Calu3 (cell line): ENCODE data around the gene CHRM5. TPM values are rescaled to one million over a fixed set of nuclear protein-coding genes. Genes with fewer than 3 reads are reported as not detected.

ENCODE experiments used
- BruUV-seq: library from RNA; stranded (reverse); fragments of 400-500 nt; replicated peaks from 2 replicates; lab custom pipeline; 2021; lab: Mats Ljungman, UMichigan
- CTCF ChIA-PET: fragments of 300-600 bp; sonication (Branson Sonifier 250); formaldehyde crosslinking; loops from one replicate; lab custom pipeline; 2022; ENCODE audit warnings: antibody characterized with exemption; lab: Charles Lee
- DNase-seq: peaks from one replicate; pipeline ENCODE4 v3.0.0; 2022
- H3K27ac Mint-ChIP-seq: one replicate; pipeline ENCODE4 v1.8.0; 2022; ENCODE audit warnings: mixed read lengths; ENCODE audit not compliant: unreplicated experiment
- H3K27me3 Mint-ChIP-seq: one replicate; pipeline ENCODE4 v1.8.0; 2022; ENCODE audit warnings: mixed read lengths; ENCODE audit not compliant: unreplicated experiment
- H3K36me3 Mint-ChIP-seq: one replicate; pipeline ENCODE4 v1.8.0; 2022; ENCODE audit warnings: mild to moderate bottlenecking, moderate library complexity, mixed read lengths; ENCODE audit not compliant: insufficient read depth, unreplicated experiment
- H3K4me1 Mint-ChIP-seq: one replicate; pipeline ENCODE4 v1.8.0; 2022; ENCODE audit warnings: mild to moderate bottlenecking, low read depth, mixed read lengths; ENCODE audit not compliant: unreplicated experiment
- H3K4me3 Mint-ChIP-seq: one replicate; pipeline ENCODE4 v1.8.0; 2022; ENCODE audit warnings: mild to moderate bottlenecking, low read depth, moderate library complexity, mixed read lengths; ENCODE audit not compliant: unreplicated experiment
- H3K9me3 Mint-ChIP-seq: one replicate; pipeline ENCODE4 v1.8.0; 2022; ENCODE audit warnings: low read depth, mixed read lengths; ENCODE audit not compliant: unreplicated experiment
- intact Hi-C: fragments of 100-400 bp; cut with micrococcal nuclease; formaldehyde crosslinking; loops from one replicate; pipeline ENCODE4 v1.10.0; 2022; ENCODE audit not compliant: unreplicated experiment
- total RNA-seq: library from RNA; stranded (reverse); gene quantifications from 2 replicates; pipeline ENCODE4 v1.2.3, GENCODE V29; 2022
- TF ChIP-seq, protein P1 (sequence below): fragments of 200-600 bp; IDR thresholded peaks from one replicate; pipeline ENCODE4 v1.8.0; 2022; ENCODE audit warnings: antibody characterized with exemption; ENCODE audit not compliant: unreplicated experiment

The CHRM5 gene
- total RNA-seq, 1 experiment from 2014 or later = not detected

DNA sequence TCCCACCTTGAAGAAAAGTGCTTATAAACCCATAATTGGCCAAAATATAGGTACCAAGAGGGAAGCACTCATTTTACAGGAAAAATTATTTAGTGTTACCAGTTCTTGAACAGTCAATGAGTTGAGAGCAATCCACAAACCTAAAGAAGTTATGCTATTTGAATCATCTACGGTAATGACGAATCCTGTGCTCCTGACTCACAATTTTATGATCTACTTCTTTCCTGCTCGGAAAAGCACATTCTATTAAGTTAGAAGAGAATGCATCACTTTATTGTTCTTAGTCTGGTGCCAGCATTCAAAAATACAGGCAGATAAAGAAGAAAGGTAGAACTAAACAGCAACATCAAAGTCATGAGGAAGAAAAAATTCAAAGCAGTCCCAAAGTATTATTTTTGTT lies 33.2 kb downstream of the CHRM5 start:
- no peaks in the 10 kb centered on the region for H3K36me3 Mint-ChIP-seq
- intact Hi-C loops = no loop called here
- no peak for DNase-seq
- TF ChIP-seq, protein P1, sequence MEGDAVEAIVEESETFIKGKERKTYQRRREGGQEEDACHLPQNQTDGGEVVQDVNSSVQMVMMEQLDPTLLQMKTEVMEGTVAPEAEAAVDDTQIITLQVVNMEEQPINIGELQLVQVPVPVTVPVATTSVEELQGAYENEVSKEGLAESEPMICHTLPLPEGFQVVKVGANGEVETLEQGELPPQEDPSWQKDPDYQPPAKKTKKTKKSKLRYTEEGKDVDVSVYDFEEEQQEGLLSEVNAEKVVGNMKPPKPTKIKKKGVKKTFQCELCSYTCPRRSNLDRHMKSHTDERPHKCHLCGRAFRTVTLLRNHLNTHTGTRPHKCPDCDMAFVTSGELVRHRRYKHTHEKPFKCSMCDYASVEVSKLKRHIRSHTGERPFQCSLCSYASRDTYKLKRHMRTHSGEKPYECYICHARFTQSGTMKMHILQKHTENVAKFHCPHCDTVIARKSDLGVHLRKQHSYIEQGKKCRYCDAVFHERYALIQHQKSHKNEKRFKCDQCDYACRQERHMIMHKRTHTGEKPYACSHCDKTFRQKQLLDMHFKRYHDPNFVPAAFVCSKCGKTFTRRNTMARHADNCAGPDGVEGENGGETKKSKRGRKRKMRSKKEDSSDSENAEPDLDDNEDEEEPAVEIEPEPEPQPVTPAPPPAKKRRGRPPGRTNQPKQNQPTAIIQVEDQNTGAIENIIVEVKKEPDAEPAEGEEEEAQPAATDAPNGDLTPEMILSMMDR = no peak
- no peak overlapping the region for H3K4me3 Mint-ChIP-seq
- H3K9me3 Mint-ChIP-seq = no peaks in the 10 kb centered on the region
- no TSS peak for BruUV-seq
- CTCF ChIA-PET = no interaction called here
- no peaks in the 10 kb centered on the region for H3K27me3 Mint-ChIP-seq
- H3K4me1 Mint-ChIP-seq = no peaks in the 10 kb centered on the region
- H3K27ac Mint-ChIP-seq = no peak overlapping the region

GRCh38 chr15:34006381-34006780 lies 38.1 kb downstream of the CHRM5 start:
- no peak for DNase-seq
- H3K27ac Mint-ChIP-seq = no peak overlapping the region
- TF ChIP-seq, protein P1 = no peak
- no peaks in the 10 kb centered on the region for H3K4me1 Mint-ChIP-seq
- H3K9me3 Mint-ChIP-seq = no peaks in the 10 kb centered on the region
- H3K4me3 Mint-ChIP-seq = no peak overlapping the region
- BruUV-seq = no TSS peak
- intact Hi-C loops = no loop called here
- H3K27me3 Mint-ChIP-seq = no peaks in the 10 kb centered on the region
- no peaks in the 10 kb centered on the region for H3K36me3 Mint-ChIP-seq
- CTCF ChIA-PET = no interaction called here

DNA sequence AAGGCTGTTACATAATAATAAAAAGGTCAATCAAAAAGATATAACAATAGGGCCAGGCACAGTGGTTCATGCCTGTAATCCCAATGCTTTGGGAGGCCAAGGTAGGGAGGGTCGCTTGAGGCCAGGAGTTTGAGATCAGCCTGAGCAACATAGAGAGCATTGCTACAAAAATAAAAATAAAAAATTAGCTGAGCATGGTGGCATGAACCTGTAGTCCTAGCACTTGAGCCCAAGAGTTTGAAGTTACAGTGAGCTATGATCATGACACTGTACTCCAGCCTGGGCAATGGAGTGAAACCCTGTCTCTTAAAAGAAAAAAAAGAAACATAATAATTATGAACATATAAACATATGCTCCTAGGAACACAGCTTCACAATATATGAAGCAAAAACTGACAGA lies 41.4 kb downstream of the CHRM5 start:
- no TSS peak for BruUV-seq
- intact Hi-C loops = no loop called here
- no peak overlapping the region for H3K4me3 Mint-ChIP-seq

DNA sequence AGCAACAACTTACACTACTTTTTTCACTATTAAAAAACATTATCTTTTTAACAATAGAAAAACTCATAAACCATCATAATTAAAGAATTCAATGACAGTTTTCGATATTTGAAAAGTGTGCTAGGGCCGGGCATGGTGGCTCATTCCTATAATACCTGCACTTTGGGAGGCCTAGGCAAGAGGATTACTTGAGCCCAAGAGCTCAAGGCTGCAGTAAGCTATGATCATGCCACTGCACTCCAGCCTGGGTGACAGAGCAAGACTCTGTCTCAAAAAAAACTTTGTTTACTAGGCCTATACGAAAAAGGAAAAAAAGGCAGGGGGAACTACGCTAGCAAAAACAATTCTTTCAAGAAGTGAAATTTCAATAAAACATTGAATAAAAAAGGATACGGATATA lies 42.6 kb downstream of the CHRM5 start:
- intact Hi-C loops = no loop called here
- Mint-ChIP-seq H3K27ac (no peak overlapping the region), H3K9me3 (no peaks in the 10 kb centered on the region), H3K4me3 (no peak overlapping the region), H3K27me3 (no peaks in the 10 kb centered on the region), H3K36me3 (no peaks in the 10 kb centered on the region), H3K4me1 (no peaks in the 10 kb centered on the region)
- TF ChIP-seq, protein P1 = no peak
- no TSS peak for BruUV-seq
- CTCF ChIA-PET = no interaction called here
- DNase-seq = no peak

More for the DNA sequence above, 41.4 kb downstream of the CHRM5 start:
- TF ChIP-seq, protein P1 = no peak
- H3K36me3 Mint-ChIP-seq = no peaks in the 10 kb centered on the region
- CTCF ChIA-PET = no interaction called here
- H3K9me3 Mint-ChIP-seq = no peaks in the 10 kb centered on the region
- no peak overlapping the region for H3K27ac Mint-ChIP-seq
- no peak for DNase-seq
- no peaks in the 10 kb centered on the region for H3K4me1 Mint-ChIP-seq
- no peaks in the 10 kb centered on the region for H3K27me3 Mint-ChIP-seq
